CD4-positive, alpha-beta T cell treated with Interleukin-17A for 1 hour (primary cell): ENCODE results near the gene MFAP2.
"Not testable (repeated sequence)": the region's sequence is repeated elsewhere in the genome, so short reads cannot be mapped to it uniquely, and the experiment has no call there.

Source experiments
- DNase-seq: peaks from one replicate; pipeline ENCODE4 v3.0.0-alpha.2; 2020

MFAP2 gene

DNA sequence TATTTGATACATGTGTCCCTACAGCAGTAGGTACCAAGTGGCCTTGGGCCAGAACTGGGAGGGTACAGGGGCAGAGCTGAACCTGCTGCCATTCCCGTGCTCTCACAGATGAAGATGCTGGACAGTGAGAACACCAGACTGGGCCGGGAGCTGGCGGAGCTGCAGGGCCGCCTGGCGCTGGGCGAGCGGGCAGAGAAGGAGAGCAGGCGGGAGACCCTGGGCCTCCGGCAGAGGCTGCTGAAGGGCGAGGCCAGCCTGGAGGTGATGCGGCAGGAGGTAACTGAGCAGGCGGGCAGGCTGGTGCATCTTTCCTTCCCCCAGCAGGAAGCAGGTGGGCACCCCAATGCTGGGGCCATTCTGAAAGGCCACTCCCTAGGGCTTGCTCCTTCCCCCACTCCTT, 21.9 kb downstream of the MFAP2 start:
- DNase-seq = no peak

- no peak for DNase-seq
These were observed 22.7 kb downstream of the MFAP2 start for GRCh38 chr1:16957731-16958130.

GRCh38 chr1:16956775-16957174, 23.6 kb downstream of the MFAP2 start:
- no peak for DNase-seq

GRCh38 chr1:16955186-16955585, 25.2 kb downstream of the MFAP2 start:
- DNase-seq = no peak

- no peak for DNase-seq
These were observed 25.8 kb downstream of the MFAP2 start for GRCh38 chr1:16954579-16954978.

- not testable (repeated sequence) for DNase-seq
These were observed 28.0 kb downstream of the MFAP2 start for GRCh38 chr1:16952376-16952775.

DNA sequence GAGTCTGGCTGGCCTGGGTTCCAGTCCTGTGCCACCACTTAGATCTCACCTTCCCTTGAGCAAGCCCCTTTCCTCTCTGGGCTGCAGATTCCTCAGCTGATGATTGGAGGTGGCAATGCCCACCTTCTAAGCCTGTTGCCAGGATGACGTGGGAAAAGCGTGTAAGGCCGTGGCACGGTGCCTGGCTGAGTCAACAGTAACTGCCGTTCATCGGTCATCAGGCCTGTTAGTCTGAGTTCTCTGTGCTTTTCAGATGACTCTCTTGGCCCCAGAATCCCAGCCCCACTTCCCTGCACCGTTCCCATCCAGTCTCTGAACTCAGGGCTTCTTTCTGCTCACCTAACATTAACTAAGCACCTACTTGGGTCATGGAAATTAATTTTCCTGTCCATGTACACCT, 31.4 kb downstream of the MFAP2 start:
- DNase-seq = not testable (repeated sequence)

DNA sequence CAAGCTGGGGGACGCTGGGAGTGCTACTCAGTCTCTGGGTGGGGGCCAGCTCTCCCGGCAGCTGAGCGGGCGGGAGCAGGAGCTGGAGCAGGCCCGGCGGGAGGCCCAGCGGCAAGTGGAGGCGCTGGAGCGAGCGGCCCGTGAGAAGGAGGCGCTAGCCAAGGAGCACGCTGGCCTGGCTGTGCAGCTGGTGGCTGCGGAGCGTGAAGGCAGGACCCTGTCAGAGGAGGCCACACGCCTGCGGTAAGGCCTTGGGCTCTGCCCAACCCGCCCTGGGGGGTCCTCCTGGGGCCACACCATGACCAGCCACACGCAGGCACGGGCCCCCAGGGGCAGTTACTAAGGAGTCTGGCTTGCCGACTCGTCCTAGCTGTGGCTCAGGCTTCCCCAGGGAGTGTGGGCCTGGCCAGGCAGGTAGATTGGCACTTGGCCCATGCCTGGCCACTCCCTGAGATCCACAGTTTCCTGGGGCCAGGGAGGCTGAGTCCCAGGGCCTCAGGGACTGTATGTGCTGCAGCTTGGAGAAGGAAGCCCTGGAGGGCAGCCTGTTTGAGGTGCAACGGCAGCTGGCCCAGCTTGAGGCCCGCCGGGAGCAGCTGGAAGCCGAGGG, 32.0 kb downstream of the MFAP2 start:
- DNase-seq = not testable (repeated sequence)

DNA sequence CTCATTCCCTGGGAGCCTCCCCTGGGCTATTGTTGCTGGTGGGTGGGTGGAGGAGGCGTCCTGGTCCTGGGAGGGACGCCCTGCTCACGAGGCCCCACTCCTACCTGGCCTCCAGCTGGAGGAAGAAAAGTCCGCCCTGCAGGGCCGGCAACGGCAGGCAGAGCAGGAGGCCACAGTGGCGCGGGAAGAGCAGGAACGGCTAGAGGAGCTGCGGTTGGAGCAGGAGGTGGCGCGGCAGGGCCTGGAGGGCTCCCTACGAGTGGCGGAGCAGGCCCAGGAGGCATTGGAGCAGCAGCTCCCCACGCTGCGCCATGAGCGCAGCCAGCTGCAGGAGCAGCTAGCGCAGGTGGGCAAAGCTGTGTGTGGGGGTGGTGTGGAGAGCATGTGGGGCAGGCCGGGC, 33.8 kb downstream of the MFAP2 start:
- DNase-seq = no peak

DNA sequence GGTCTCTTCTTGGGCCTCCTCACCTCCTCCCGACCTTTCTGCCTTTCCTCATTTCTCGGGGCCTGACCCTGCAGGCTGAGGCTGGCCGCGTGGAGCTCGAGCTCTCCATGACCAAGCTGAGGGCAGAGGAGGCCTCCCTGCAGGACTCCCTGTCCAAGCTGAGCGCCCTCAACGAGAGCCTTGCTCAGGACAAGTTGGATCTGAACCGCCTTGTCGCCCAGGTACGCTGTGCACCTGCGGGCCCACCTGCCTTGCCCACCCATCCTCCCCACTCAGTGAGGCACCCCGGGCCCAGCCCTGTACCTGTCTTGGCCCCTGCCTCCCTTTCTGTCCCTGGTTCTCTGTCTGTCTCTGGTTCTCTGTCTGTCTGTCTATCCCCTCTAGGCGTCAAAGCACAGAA, 34.2 kb downstream of the MFAP2 start:
- DNase-seq = not testable (repeated sequence)

DNA sequence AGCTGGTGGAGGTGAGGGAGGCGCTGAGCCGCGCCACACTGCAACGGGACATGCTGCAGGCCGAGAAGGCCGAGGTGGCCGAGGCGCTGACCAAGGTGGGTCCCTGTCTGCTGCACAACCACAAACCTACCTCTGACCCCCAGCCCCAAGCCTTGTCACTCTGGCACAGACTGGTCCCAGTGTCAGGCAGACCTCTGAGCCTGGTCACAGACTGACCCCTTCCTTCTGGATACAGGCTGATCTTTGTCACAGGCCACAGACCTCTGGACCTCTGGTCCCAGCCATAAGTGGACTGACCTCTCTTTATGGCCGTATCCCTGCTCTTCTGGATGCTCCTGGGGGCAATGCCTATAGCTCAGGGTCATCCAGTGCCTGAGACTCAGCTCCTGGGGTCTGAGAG, 34.9 kb downstream of the MFAP2 start:
- not testable (repeated sequence) for DNase-seq

DNA sequence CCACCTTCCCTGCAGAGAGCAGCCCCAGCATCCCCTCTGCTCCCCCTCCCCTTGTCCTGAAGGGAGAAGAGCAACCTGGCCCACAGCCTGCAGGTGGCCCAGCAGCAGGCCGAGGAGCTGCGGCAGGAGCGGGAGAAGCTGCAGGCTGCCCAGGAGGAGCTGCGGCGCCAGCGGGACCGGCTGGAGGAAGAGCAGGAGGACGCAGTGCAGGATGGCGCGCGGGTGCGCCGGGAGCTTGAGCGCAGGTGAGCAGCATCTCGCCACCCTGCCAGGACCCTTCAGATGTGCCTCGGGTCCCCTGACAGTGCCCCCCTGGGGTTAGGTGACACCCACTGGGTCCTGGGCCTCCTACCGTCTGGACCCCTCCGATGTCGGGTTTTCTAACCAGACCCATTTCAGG, 36.4 kb downstream of the MFAP2 start:
- no peak for DNase-seq

- DNase-seq = not testable (repeated sequence)
These were observed 40.8 kb downstream of the MFAP2 start for GRCh38 chr1:16939386-16940180.

GRCh38 chr1:16938351-16939321, 41.8 kb downstream of the MFAP2 start:
- no peak for DNase-seq

DNA sequence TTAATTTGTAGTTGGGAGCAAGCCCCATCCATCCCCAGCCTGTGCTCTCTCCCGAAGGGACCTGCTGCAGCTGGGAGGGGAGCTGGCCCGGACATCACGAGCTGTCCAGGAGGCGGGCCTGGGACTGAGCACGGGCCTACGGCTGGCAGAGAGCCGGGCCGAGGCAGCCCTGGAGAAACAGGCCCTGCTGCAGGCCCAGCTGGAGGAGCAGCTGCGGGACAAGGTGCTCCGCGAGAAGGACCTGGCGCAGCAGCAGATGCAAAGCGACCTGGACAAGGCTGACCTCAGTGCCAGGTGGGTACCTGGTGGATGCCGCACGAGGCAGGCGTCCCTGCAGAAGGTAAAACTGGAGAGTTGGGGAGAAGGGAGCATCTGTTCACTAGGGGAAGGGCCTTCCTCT, 43.8 kb downstream of the MFAP2 start:
- not testable (repeated sequence) for DNase-seq

- DNase-seq = not testable (repeated sequence)
These were observed 46.5 kb downstream of the MFAP2 start for GRCh38 chr1:16933945-16934344.

DNA sequence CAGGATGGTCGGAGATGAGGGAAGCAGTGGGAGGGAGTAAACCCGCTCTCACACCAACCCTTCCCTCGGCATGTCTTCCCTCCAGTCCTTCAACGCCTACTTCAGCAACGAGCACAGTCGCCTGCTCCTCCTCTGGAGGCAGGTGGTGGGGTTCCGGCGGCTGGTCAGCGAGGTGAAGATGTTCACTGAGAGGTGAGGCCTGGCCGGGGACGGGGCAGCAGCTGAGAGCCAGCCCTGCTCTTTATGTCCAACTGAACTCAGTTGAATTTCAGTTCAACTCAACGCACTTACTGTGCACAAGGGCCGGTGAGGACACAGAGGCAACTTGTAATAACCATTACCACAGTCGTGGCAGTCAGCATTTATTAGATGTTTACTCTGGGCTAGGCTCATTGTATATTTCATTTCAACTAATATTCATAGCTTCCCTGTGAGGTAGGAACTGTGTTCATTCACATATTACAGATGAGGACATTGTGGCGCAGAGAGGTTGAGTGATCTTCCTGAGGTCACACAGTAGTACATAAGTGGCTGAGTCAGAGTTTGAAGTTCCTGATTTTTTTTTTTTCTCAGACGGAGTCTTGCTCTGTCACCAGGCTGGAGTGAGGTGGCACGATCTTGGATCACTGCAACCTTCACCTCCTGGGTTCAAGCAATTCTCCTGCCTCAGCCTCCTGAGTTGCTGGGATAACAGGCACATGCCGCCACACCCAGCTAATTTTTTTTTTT, 49.0 kb downstream of the MFAP2 start:
- not testable (repeated sequence) for DNase-seq

DNA sequence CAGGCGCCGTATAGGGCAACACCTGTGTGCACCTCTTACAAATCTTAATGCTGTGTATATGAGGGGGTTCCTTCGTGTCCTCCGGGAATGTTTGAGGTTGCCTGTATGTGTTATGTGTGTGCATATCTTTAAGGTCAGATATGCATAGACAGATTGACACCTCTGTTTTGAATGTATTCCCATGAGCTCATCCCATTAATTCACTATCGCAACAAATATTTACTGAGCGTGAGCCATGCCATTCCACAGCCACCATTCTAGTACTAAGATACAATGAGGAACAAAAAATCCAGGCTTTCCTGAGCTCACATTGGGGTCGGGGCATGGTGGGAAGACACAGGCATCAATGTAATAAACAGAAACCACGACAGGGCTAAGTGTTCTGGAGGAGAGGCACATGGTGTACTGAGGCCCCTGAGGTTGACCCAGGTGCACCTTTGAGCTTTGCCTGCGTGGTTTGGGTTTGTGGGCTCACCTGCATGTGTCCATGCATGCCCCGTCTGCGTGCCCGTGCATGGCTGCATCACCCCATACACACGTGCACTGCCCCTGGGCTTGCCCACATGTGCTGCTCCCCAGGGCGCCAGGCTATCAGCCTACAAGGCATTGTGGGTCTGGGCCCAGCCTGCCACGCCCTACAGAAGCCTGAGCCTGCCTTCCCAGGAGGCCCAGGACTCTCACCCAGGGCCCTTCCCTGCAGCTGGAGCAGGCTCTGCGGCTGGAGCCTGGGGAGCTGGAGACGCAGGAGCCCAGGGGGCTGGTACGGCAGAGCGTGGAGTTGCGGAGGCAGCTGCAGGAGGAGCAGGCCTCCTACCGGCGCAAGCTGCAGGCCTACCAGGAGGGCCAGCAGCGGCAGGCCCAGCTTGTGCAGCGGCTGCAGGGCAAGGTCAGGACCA, 51.0 kb downstream of the MFAP2 start:
- not testable (repeated sequence) for DNase-seq

GRCh38 chr1:16927711-16928485, 52.5 kb downstream of the MFAP2 start:
- no peak for DNase-seq

DNA sequence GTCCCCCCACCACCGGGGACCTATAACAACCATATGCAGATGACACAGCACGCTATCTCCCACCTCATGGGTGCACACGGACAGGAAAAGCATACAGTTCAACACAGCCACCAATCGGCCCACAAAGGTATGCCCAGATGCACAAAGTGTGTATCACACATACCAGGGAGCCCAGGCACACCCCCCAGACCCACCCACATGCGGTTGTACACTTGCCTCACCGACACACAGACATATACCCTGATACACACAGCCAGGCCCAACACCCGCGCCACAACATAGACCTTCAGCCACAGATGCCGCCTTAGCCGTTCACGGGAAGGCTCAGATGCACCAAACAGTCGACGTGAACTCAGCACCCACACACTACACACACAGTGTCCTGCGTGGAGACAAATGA, 53.2 kb downstream of the MFAP2 start:
- DNase-seq = no peak
